Measurements from ENCODE around the gene ABCG4. TPM values are rescaled to one million over a fixed set of nuclear protein-coding genes. Genes with fewer than 3 reads are reported as not detected.

Gene ABCG4
- total and polyA plus RNA-seq, 4 donors, result 0.03 to 0.17 (median 0.05) TPM; not detected in 1

GRCh38 chr11:119195680-119196079 lies 46.8 kb downstream of the ABCG4 start:
- H3K4me3 ChIP-seq (ENCODE audit: low read depth in 1 of 3, low read length in 3 of 3), result no peak overlapping the region
- TF ChIP-seq, protein P1, sequence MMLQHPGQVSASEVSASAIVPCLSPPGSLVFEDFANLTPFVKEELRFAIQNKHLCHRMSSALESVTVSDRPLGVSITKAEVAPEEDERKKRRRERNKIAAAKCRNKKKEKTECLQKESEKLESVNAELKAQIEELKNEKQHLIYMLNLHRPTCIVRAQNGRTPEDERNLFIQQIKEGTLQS (IDR thresholded peaks at IDR 0.05), result no peak
- no peak for TF ChIP-seq RAD21 (IDR thresholded peaks at IDR 0.05)
- no peak for TF ChIP-seq MAX (IDR thresholded peaks at IDR 0.05)
- no peak for TF ChIP-seq YY1 (IDR thresholded peaks at IDR 0.05)
- TF ChIP-seq JUND (IDR thresholded peaks at IDR 0.05), result no peak
- no peak for TF ChIP-seq GABPA (IDR thresholded peaks at IDR 0.05 in 1 of 2, conservative IDR thresholded peaks at IDR 0.05 in 1 of 2)
- TF ChIP-seq RXRA (IDR thresholded peaks at IDR 0.05), result no peak
- TF ChIP-seq EGR1 (IDR thresholded peaks at IDR 0.05; ENCODE audit: low read depth in 2 of 2), result no peak
- TF ChIP-seq HNF4A (conservative IDR thresholded peaks at IDR 0.05), result no peak
- no peak for TF ChIP-seq HNF4G (IDR thresholded peaks at IDR 0.05)
- TF ChIP-seq REST (IDR thresholded peaks at IDR 0.05), result no peak
- no peak for TF ChIP-seq ZBTB33 (IDR thresholded peaks at IDR 0.05)
- no peak for TF ChIP-seq FOXA1 (IDR thresholded peaks at IDR 0.05)
- TF ChIP-seq NR2F2 (IDR thresholded peaks at IDR 0.05), result no peak
- TF ChIP-seq TAF1 (conservative IDR thresholded peaks at IDR 0.05), result no peak
- no peak for TF ChIP-seq SP1 (IDR thresholded peaks at IDR 0.05)
- TF ChIP-seq FOXA2 (IDR thresholded peaks at IDR 0.05), result no peak
- H3K4me1 ChIP-seq (ENCODE audit: control insufficient read depth in 4 of 4, insufficient read depth in 4 of 4, low read length in 3 of 4), result peaks cover 0 to 5% (median 0%) of the 10 kb centered on the region in 4 donors
- H3K9me3 ChIP-seq (ENCODE audit: control insufficient read depth in 4 of 4, low read length in 3 of 4), result no peaks in the 10 kb centered on the region
- H3K36me3 ChIP-seq (ENCODE audit: control insufficient read depth in 4 of 4, insufficient read depth in 3 of 4, low read depth in 1 of 4, low read length in 3 of 4), result no peaks in the 10 kb centered on the region
- 34% methylated on average over 6 of the region's 6 CpGs for WGBS
- no peak for DNase-seq (ENCODE audit: low spot score)
- H3K9ac ChIP-seq (ENCODE audit: low read depth in 1 of 2, low read length in 2 of 2), result no peak overlapping the region
- H3K27ac ChIP-seq (ENCODE audit: low read depth in 1 of 2, low read length in 2 of 2), result no peak overlapping the region
- H3K27me3 ChIP-seq (ENCODE audit: control insufficient read depth in 4 of 4, insufficient read depth in 4 of 4, low read length in 3 of 4), result no peaks in the 10 kb centered on the region

DNA sequence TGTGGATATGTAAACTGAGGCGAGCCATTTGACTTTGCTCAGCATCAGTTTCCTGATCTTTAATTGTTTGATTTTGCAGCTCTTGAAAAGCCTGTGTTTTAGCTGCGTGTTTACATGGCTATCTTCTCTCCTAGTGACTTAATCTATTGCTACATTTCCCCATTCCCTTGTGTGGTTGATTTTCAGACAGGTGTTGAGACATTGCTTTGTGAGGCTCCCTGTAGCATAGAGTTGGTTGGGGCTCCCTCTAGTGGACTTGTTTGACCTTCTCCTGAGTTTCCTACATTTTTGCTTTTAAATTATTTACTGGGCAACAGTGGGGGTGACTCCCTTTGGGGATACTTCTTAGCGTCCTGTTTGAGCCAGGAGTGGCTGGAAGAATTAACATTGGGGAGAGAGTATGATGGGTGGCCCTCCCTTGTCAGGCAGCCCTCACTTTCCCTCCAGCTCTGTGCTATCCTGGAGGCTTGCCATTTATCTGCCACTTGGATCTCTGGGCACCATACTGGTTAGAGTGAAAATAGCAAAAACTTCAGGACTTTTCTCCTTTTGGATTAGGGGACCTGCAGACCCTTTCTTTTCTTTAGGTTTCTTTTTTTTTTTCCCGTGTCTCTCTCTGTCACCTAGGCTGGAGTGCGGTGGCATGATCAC lies 48.1 kb downstream of the ABCG4 start:
- peaks cover 0 to 5% (median 0%) of the 10 kb centered on the region in 4 donors for H3K4me1 ChIP-seq (ENCODE audit: control insufficient read depth in 4 of 4, insufficient read depth in 4 of 4, low read length in 3 of 4)
- H3K27me3 ChIP-seq (ENCODE audit: control insufficient read depth in 4 of 4, insufficient read depth in 4 of 4, low read length in 3 of 4), result no peaks in the 10 kb centered on the region
- 34% methylated on average over 5 of the region's 5 CpGs for WGBS
- H3K27ac ChIP-seq (ENCODE audit: low read depth in 1 of 2, low read length in 2 of 2), result no peak overlapping the region
- H3K4me3 ChIP-seq (ENCODE audit: low read depth in 1 of 3, low read length in 3 of 3), result no peak overlapping the region
- peak; percentile 73 for DNase-seq (ENCODE audit: low spot score)
- H3K36me3 ChIP-seq (ENCODE audit: control insufficient read depth in 4 of 4, insufficient read depth in 3 of 4, low read depth in 1 of 4, low read length in 3 of 4), result no peaks in the 10 kb centered on the region
- H3K9ac ChIP-seq (ENCODE audit: low read depth in 1 of 2, low read length in 2 of 2), result no peak overlapping the region
- H3K9me3 ChIP-seq (ENCODE audit: control insufficient read depth in 4 of 4, low read length in 3 of 4), result no peaks in the 10 kb centered on the region
- peak; percentile 66 for TF ChIP-seq FOXA2 (IDR thresholded peaks at IDR 0.05)
- TF ChIP-seq RAD21 (IDR thresholded peaks at IDR 0.05), result peak; percentile 98
- no peak for TF ChIP-seq MAX (IDR thresholded peaks at IDR 0.05)
- no peak for TF ChIP-seq GABPA (IDR thresholded peaks at IDR 0.05 in 1 of 2, conservative IDR thresholded peaks at IDR 0.05 in 1 of 2)
- peak; percentile 28 for TF ChIP-seq SP1 (IDR thresholded peaks at IDR 0.05)
- TF ChIP-seq NR2F2 (IDR thresholded peaks at IDR 0.05), result peak; percentile 21
- TF ChIP-seq HNF4G (IDR thresholded peaks at IDR 0.05), result no peak
- TF ChIP-seq, protein P2, sequence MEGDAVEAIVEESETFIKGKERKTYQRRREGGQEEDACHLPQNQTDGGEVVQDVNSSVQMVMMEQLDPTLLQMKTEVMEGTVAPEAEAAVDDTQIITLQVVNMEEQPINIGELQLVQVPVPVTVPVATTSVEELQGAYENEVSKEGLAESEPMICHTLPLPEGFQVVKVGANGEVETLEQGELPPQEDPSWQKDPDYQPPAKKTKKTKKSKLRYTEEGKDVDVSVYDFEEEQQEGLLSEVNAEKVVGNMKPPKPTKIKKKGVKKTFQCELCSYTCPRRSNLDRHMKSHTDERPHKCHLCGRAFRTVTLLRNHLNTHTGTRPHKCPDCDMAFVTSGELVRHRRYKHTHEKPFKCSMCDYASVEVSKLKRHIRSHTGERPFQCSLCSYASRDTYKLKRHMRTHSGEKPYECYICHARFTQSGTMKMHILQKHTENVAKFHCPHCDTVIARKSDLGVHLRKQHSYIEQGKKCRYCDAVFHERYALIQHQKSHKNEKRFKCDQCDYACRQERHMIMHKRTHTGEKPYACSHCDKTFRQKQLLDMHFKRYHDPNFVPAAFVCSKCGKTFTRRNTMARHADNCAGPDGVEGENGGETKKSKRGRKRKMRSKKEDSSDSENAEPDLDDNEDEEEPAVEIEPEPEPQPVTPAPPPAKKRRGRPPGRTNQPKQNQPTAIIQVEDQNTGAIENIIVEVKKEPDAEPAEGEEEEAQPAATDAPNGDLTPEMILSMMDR (IDR thresholded peaks at IDR 0.05; ENCODE audit: low read depth, low read length, missing input control), result peak; percentile 90
- peak; percentile 39 to 51 for TF ChIP-seq HNF4A (conservative IDR thresholded peaks at IDR 0.05)
- TF ChIP-seq RXRA (IDR thresholded peaks at IDR 0.05), result peak; percentile 29 to 55
- peak; percentile 28 for TF ChIP-seq FOXA1 (IDR thresholded peaks at IDR 0.05)
- TF ChIP-seq YY1 (IDR thresholded peaks at IDR 0.05), result peak; percentile 39
- no peak for TF ChIP-seq TAF1 (conservative IDR thresholded peaks at IDR 0.05)
